Mesothelial cell of epicardium (in vitro differentiated cells): Measurements from ENCODE around the gene HSD17B8. TPM values are rescaled to one million over a fixed set of nuclear protein-coding genes. Genes with fewer than 3 reads are reported as not detected.

Source experiments
- DNase-seq, 2 experiments: peaks; one replicate each; pipeline ENCODE4 v3.0.0; 2021; ENCODE audit warnings: low spot score in 2 of 2; ENCODE audit not compliant: unreplicated experiment in 2 of 2
- H3K27ac Mint-ChIP-seq: 2 replicates; pipeline ENCODE4 v1.8.0; 2021; ENCODE audit warnings: mixed read lengths
- H3K27me3 Mint-ChIP-seq: 2 replicates; pipeline ENCODE4 v1.8.0; 2021; ENCODE audit warnings: low read depth, mixed read lengths
- H3K36me3 Mint-ChIP-seq: 2 replicates; pipeline ENCODE4 v1.8.0; 2021; ENCODE audit warnings: mixed read lengths
- H3K4me1 Mint-ChIP-seq: 2 replicates; pipeline ENCODE4 v1.8.0; 2021; ENCODE audit warnings: mixed read lengths
- H3K4me3 Mint-ChIP-seq: 2 replicates; pipeline ENCODE4 v1.8.0; 2021; ENCODE audit warnings: mild to moderate bottlenecking, moderate library complexity, mixed read lengths
- H3K9me3 Mint-ChIP-seq: 2 replicates; pipeline ENCODE4 v1.8.0; 2021; ENCODE audit warnings: mixed read lengths
- total RNA-seq: library from RNA; stranded (reverse); gene quantifications from 3 replicates; pipeline ENCODE4 v1.2.1, GENCODE V29; 2021
- TF ChIP-seq, protein P1 (sequence below): fragments of 200-600 bp; sonication (generic); IDR thresholded peaks from one replicate; pipeline ENCODE4 v1.5.0; 2021; ENCODE audit warnings: antibody characterized with exemption; ENCODE audit not compliant: unreplicated experiment

Gene HSD17B8
- total RNA-seq, 1 donor from 2014 or later: 15.0 TPM

DNA sequence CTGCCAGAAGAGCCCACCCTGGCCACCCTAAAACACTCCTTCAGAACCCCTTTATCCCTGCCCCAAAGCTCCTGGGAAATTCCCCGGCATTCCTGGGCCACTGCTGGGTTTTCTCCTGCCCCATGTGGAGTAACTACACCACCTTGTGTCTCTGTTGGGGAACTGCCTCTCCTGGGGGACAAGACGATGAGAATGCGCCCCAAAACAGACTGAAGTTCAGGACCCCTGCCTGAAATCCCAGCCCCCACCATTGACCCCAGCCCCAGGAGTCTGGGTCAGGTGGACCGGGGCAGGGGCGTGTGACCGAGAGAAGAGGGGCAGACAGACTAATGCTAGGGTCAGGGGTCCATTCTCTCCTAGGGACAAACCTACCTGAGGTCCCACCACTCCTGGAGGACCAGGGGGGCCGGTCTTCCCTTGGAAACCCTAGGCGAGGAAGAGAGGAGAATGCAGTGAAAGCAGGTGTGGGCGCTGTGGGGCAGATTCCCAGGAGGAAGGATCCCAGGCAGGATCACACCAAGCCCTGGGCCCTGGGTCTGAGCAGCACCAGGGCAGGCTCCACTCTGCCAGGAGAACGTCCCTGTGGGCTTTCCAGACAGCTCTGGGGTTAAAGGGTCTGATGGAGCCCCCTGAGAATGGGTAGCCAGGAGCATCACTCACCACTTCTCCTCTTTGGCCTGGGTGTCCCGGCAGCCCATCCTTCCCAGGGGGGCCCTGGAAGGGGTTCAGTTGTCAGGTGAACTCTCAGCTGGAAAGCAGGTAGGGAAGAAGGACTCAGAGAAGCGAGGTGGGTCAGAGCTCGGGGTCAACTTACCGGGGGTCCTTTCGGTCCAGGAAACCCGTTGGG lies 31.5 kb upstream of the HSD17B8 start:
- Mint-ChIP-seq H3K9me3 (no peaks in the 10 kb centered on the region), H3K4me1 (peaks cover 14% of the 10 kb centered on the region), H3K27ac (peak overlapping the region; percentile 34), H3K4me3 (no peak overlapping the region), H3K36me3 (no peaks in the 10 kb centered on the region), H3K27me3 (no peaks in the 10 kb centered on the region)
- no peak for DNase-seq
- TF ChIP-seq, protein P1, sequence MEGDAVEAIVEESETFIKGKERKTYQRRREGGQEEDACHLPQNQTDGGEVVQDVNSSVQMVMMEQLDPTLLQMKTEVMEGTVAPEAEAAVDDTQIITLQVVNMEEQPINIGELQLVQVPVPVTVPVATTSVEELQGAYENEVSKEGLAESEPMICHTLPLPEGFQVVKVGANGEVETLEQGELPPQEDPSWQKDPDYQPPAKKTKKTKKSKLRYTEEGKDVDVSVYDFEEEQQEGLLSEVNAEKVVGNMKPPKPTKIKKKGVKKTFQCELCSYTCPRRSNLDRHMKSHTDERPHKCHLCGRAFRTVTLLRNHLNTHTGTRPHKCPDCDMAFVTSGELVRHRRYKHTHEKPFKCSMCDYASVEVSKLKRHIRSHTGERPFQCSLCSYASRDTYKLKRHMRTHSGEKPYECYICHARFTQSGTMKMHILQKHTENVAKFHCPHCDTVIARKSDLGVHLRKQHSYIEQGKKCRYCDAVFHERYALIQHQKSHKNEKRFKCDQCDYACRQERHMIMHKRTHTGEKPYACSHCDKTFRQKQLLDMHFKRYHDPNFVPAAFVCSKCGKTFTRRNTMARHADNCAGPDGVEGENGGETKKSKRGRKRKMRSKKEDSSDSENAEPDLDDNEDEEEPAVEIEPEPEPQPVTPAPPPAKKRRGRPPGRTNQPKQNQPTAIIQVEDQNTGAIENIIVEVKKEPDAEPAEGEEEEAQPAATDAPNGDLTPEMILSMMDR: no peak

DNA sequence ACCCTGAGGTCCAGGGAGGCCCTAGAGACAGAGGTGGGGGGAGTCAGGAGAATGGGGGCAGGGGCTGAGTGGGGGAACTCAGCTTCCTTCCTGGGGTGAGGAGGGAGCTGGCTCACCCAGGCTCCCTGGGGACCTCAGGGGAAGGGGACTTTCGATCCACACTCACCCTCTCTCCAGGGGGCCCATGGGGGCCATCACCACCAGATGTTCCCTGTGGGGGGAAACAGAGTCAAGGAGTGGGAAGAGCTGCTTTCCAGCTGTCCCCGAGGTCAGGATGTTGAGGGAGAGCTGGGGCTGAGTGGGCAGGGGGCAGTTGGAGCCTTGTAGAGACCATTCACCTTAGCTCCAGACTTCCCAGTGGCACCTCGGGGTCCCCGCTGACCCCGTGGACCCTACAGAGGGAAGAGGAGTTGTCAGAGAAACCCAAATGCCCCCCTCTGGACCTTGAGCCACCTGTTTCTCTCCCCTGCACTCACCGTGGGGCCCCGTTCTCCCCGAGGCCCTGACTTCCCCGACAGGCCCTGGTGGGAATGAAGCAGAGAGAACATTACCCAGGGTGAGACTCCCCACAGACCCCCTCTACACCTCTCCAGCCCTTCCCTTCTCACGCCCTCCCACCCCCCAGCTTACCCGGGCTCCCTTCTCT lies 30.8 kb upstream of the HSD17B8 start:
- H3K36me3 Mint-ChIP-seq: no peaks in the 10 kb centered on the region
- DNase-seq: no peak
- TF ChIP-seq, protein P1: no peak
- H3K4me1 Mint-ChIP-seq: peaks cover 21% of the 10 kb centered on the region
- no peaks in the 10 kb centered on the region for H3K27me3 Mint-ChIP-seq
- no peaks in the 10 kb centered on the region for H3K9me3 Mint-ChIP-seq
- no peak overlapping the region for H3K4me3 Mint-ChIP-seq
- H3K27ac Mint-ChIP-seq: no peak overlapping the region

- Mint-ChIP-seq H3K27me3 (no peaks in the 10 kb centered on the region), H3K4me1 (peaks cover 21% of the 10 kb centered on the region), H3K9me3 (no peaks in the 10 kb centered on the region), H3K36me3 (no peaks in the 10 kb centered on the region), H3K27ac (no peak overlapping the region), H3K4me3 (no peak overlapping the region)
- TF ChIP-seq, protein P1: no peak
- DNase-seq: peak in 1 of 2 experiments; percentile 29
Measured at GRCh38 chr6:33174784-33175183, 29.7 kb upstream of the HSD17B8 start.

GRCh38 chr6:33175436-33176069 lies 28.9 kb upstream of the HSD17B8 start:
- peaks cover 21% of the 10 kb centered on the region for H3K4me1 Mint-ChIP-seq
- no peak overlapping the region for H3K4me3 Mint-ChIP-seq
- H3K36me3 Mint-ChIP-seq: no peaks in the 10 kb centered on the region
- H3K27ac Mint-ChIP-seq: no peak overlapping the region
- no peak for DNase-seq
- no peaks in the 10 kb centered on the region for H3K9me3 Mint-ChIP-seq
- H3K27me3 Mint-ChIP-seq: no peaks in the 10 kb centered on the region
- TF ChIP-seq, protein P1: no peak

DNA sequence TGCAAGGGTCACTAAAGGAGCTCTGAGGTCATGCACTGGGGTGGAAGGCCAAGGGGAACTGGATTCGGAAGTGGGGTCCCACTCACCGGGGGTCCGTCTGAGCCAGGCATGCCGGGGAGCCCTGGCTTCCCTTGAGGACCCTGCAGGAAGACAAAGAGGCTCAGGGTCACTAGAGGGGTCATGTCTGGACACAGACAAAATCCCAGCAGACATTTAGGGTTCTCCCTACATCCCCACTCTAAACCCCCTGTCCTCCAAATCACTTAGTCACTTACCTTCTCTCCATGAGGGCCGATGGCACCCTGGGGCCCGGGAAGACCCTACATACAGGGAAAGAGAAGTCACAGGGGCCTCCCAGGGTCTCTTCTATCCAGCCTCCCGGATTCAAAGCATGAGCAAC lies 27.5 kb upstream of the HSD17B8 start:
- no peak overlapping the region for H3K4me3 Mint-ChIP-seq
- H3K27ac Mint-ChIP-seq: no peak overlapping the region
- TF ChIP-seq, protein P1: no peak
- no peak for DNase-seq
- H3K4me1 Mint-ChIP-seq: peaks cover 21% of the 10 kb centered on the region
- no peaks in the 10 kb centered on the region for H3K27me3 Mint-ChIP-seq
- no peaks in the 10 kb centered on the region for H3K36me3 Mint-ChIP-seq
- no peaks in the 10 kb centered on the region for H3K9me3 Mint-ChIP-seq
